HG02642 (cell line): Measurements from ENCODE around the gene NTM.

ENCODE experiments used
- ATAC-seq: cut with Tn5 transposase; IDR thresholded peaks from one replicate; pipeline ENCODE4 v1.9.1; 2021; ENCODE audit warnings: mild to moderate bottlenecking; ENCODE audit not compliant: unreplicated experiment, poor library complexity

Gene NTM

GRCh38 chr11:131796089-131796488, 425.7 kb downstream of the NTM start:
- ATAC-seq, result no peak

- ATAC-seq, result no peak
These were observed 426.1 kb downstream of the NTM start for GRCh38 chr11:131796541-131796940.

GRCh38 chr11:131800452-131800851, 430.0 kb downstream of the NTM start:
- no peak for ATAC-seq

GRCh38 chr11:131802440-131803115, 432.2 kb downstream of the NTM start:
- ATAC-seq, result no peak

- no peak for ATAC-seq
These were observed 437.5 kb downstream of the NTM start for GRCh38 chr11:131807876-131808275.

- no peak for ATAC-seq
These were observed 438.1 kb downstream of the NTM start for GRCh38 chr11:131808470-131808869.

- no peak for ATAC-seq
These were observed 438.9 kb downstream of the NTM start for GRCh38 chr11:131809203-131809918.

GRCh38 chr11:131810541-131810940, 440.1 kb downstream of the NTM start:
- no peak for ATAC-seq

- ATAC-seq, result no peak
These were observed 441.0 kb downstream of the NTM start for GRCh38 chr11:131811383-131811782.

GRCh38 chr11:131814108-131814507, 443.7 kb downstream of the NTM start:
- ATAC-seq, result no peak

- no peak for ATAC-seq
These were observed 445.2 kb downstream of the NTM start for GRCh38 chr11:131815590-131815989.

- no peak for ATAC-seq
These were observed 445.6 kb downstream of the NTM start for GRCh38 chr11:131816051-131816450.

GRCh38 chr11:131817687-131818188, 447.3 kb downstream of the NTM start:
- no peak for ATAC-seq

GRCh38 chr11:131819865-131820264, 449.4 kb downstream of the NTM start:
- no peak for ATAC-seq

GRCh38 chr11:131822506-131822905, 452.1 kb downstream of the NTM start:
- no peak for ATAC-seq

- no peak for ATAC-seq
These were observed 453.4 kb downstream of the NTM start for GRCh38 chr11:131823772-131824171.

GRCh38 chr11:131824771-131825170, 454.4 kb downstream of the NTM start:
- ATAC-seq, result no peak

GRCh38 chr11:131827430-131827829, 457.0 kb downstream of the NTM start:
- no peak for ATAC-seq

- ATAC-seq, result no peak
These were observed 459.3 kb downstream of the NTM start for GRCh38 chr11:131829725-131830124.

GRCh38 chr11:131832079-131832478, 461.7 kb downstream of the NTM start:
- no peak for ATAC-seq

GRCh38 chr11:131833366-131833765, 463.0 kb downstream of the NTM start:
- no peak for ATAC-seq

GRCh38 chr11:131837562-131837961, 467.1 kb downstream of the NTM start:
- no peak for ATAC-seq
